Measurements from ENCODE around the gene ACIN1. TPM values are rescaled to one million over a fixed set of nuclear protein-coding genes. Genes with fewer than 3 reads are reported as not detected.
A peak's percentile ranks its signal among the peaks of the same experiment; 100 is the strongest.

The ACIN1 gene
- total and polyA plus RNA-seq, 2 experiments from 2014 or later = 76.1 to 172 TPM

DNA sequence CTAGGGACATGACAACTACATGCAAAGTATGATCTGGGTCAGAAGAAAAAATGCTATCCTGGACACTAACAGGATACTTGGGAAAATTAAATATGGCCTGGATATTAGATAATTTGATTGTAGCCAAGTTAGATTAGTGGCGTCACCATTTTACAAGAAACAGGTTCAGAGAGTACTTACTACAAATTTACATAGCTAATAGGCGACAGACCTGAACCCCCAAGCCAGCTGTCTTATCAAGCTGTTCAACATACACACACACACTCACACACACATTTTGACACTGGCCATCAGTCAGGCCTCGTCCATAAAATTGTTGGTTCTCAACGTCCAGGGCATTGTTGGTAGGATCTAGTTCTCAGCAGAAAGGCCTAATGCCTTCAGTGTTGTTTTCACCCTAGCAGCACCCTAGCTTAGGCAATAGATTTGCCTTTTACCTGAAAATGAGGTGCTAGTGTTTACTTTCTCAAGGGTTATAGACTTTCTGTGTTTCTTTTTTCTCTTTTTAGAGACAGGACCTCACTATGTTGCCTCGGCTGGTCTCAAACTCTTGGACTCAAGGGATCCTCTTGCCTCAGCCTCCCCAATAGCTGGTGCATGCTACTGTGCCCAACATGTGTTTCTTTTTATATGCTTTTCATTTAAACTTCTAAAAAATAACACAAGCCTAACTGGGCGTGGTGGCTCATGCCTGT, 81.7 kb downstream of the ACIN1 start (continued):
- TF ChIP-seq, protein P1, sequence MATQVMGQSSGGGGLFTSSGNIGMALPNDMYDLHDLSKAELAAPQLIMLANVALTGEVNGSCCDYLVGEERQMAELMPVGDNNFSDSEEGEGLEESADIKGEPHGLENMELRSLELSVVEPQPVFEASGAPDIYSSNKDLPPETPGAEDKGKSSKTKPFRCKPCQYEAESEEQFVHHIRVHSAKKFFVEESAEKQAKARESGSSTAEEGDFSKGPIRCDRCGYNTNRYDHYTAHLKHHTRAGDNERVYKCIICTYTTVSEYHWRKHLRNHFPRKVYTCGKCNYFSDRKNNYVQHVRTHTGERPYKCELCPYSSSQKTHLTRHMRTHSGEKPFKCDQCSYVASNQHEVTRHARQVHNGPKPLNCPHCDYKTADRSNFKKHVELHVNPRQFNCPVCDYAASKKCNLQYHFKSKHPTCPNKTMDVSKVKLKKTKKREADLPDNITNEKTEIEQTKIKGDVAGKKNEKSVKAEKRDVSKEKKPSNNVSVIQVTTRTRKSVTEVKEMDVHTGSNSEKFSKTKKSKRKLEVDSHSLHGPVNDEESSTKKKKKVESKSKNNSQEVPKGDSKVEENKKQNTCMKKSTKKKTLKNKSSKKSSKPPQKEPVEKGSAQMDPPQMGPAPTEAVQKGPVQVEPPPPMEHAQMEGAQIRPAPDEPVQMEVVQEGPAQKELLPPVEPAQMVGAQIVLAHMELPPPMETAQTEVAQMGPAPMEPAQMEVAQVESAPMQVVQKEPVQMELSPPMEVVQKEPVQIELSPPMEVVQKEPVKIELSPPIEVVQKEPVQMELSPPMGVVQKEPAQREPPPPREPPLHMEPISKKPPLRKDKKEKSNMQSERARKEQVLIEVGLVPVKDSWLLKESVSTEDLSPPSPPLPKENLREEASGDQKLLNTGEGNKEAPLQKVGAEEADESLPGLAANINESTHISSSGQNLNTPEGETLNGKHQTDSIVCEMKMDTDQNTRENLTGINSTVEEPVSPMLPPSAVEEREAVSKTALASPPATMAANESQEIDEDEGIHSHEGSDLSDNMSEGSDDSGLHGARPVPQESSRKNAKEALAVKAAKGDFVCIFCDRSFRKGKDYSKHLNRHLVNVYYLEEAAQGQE (IDR thresholded peaks at IDR 0.05; ENCODE audit: unreplicated experiment) = no peak

DNA sequence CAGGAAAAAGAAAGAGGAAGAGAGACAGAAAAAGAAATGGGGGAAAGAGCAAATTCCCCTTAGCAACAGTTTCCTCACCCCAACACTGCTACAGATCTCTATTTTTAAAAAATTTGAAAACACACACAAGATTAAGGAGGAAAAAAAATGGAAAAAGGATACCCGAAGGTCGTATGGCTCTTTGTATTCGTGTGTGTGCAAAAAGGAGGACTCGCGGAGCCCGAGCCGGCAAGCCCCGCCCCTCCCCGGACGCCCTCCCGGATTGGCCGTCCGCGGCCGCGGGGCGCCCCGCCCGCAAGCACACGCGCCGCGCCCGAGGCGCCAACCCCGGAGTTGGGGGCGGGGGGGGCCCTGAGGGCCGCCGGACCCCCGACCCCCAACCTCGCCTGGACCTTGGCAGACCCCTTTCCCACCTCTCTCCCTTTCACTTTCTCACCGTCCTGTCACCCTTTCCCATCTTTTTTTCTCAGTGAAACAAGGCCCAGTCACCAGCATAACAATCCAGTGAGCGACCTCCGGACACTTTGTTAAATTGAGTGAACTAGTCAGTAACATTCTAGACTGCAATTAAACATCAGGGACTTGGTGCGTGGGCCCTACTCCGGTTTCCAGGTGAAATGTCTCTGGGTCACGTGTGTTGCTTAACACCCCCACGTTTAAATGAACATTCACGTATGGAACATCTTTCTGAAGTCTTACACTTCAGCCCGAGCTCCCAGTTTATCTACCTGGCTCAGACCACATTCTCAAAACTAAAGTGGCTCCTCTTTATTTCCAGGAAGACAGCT, 84.8 kb downstream of the ACIN1 start, which contains the start of gene C14orf93:
C14orf93 (minus strand) TSS at position 205 of the 788 bp plus-strand sequence. CDS start 11,120 bp downstream, outside the sequence.
- Mint-ChIP-seq H3K36me3 (ENCODE audit: low read depth) (peaks cover 5% of the 10 kb centered on the region; the same call in 2 of the 3 replicates), H3K27me3 (ENCODE audit: insufficient read depth, low read depth, poor library complexity) (peaks cover 6% of the 10 kb centered on the region), H3K27ac (peak within 1 kb of the TSS; percentile 85), H3K4me3 (peak within 1 kb of the TSS; percentile 78), H3K4me1 (peaks cover 26% of the 10 kb centered on the region), H3K9me3 (no peaks in the 10 kb centered on the region; the same call in 2 of the 3 replicates)
- H3F3A ChIP-seq (replicated peaks; ENCODE audit: low read depth) = 0 out of 2 replicates have a peak, but pooled peaks cover 5% of the 10 kb centered on the region
- H3K36me3 ChIP-seq (ENCODE audit: insufficient read depth) = no peaks in the 10 kb centered on the region
- H3K4me2 ChIP-seq = peak within 1 kb of the TSS; percentile 74
- DNase-seq (ENCODE audit: low spot score) (peak; percentile 83), ATAC-seq (peak; percentile 14)
- no peaks in the 10 kb centered on the region for H3K9me2 ChIP-seq (ENCODE audit: insufficient read depth)
- no peaks in the 10 kb centered on the region for H3K27me3 ChIP-seq (ENCODE audit: insufficient read depth)
- no peaks in the 10 kb centered on the region for H3K79me2 ChIP-seq (replicated peaks; ENCODE audit: insufficient read depth)
- H3K4me1 ChIP-seq (ENCODE audit: insufficient read depth) = peaks cover 11% of the 10 kb centered on the region; the same call in 1 of the 2 replicates
- H3K27ac ChIP-seq (ENCODE audit: low read depth) = peak within 1 kb of the TSS; percentile 87
- TF ChIP-seq EZH2 (IDR thresholded peaks at IDR 0.05; ENCODE audit: low read depth, unreplicated experiment) (no peak), ZNF114 (CRISPR knock-in tag; IDR thresholded peaks at IDR 0.05) (no peak), NANOG (IDR thresholded peaks at IDR 0.05; ENCODE audit: borderline replicate concordance) (no peak)
- TF ChIP-seq, protein P1 (IDR thresholded peaks at IDR 0.05; ENCODE audit: unreplicated experiment) = no peak
- TF ChIP-seq, protein P2, sequence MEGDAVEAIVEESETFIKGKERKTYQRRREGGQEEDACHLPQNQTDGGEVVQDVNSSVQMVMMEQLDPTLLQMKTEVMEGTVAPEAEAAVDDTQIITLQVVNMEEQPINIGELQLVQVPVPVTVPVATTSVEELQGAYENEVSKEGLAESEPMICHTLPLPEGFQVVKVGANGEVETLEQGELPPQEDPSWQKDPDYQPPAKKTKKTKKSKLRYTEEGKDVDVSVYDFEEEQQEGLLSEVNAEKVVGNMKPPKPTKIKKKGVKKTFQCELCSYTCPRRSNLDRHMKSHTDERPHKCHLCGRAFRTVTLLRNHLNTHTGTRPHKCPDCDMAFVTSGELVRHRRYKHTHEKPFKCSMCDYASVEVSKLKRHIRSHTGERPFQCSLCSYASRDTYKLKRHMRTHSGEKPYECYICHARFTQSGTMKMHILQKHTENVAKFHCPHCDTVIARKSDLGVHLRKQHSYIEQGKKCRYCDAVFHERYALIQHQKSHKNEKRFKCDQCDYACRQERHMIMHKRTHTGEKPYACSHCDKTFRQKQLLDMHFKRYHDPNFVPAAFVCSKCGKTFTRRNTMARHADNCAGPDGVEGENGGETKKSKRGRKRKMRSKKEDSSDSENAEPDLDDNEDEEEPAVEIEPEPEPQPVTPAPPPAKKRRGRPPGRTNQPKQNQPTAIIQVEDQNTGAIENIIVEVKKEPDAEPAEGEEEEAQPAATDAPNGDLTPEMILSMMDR (conservative IDR thresholded peaks at IDR 0.05; ENCODE audit: low read depth in 2 of 2) = no peak
- no peaks in the 10 kb centered on the region for H4K20me1 ChIP-seq (replicated peaks; ENCODE audit: insufficient read depth)
- peak within 1 kb of the TSS; percentile 59 for H3K4me3 ChIP-seq
- H2AFZ ChIP-seq = peak within 1 kb of the TSS; percentile 94; the same call in 1 of the 2 replicates

Measured in GM23338 (cell line).